GM18505 (cell line): ENCODE results near the gene DNAAF2.
A peak's percentile ranks its signal among the peaks of the same experiment; 100 is the strongest.

Source experiments
- ATAC-seq: cut with Tn5 transposase; IDR thresholded peaks from one replicate; pipeline ENCODE4 v1.9.1; 2021; ENCODE audit not compliant: unreplicated experiment
- POLR2A ChIP-seq: IDR thresholded peaks from 4 replicates; pipeline ENCODE4 v1.6.1; 2011; ENCODE audit warnings: borderline replicate concordance; ENCODE audit not compliant: insufficient read depth, insufficient read length; ENCODE audit errors: extremely low read depth

The DNAAF2 gene

DNA sequence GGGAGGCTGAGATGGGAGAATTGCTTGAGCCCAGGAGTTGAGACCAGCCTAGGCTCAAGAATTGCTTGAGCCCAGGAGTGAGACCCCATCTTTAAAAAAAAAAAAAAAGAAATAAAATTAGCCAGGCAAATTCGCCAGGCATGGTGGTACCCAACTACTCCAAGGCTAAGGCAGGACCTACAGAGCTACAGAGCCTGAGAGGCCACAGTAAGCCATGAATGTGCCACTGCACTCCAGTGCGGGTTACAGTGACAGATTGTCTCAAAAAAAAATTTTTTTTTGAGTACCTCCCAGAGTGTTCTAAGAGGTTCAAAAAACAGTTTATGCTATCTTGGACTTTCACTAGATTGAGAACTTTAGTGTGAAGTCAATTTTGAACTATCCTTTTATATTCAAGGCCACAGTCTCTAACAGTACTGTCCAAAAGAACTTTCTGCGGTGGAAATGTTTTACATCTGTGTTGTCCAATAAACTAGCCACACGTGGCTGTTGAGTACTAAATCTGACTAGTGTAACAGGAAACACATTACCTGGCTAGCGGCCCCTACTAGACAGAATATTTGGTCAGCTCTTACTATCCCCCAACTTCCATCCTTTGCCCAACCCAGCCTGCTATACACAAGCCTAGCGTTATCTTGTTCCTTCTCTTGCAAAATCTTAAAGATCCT, 17.1 kb downstream of the DNAAF2 start:
- ATAC-seq: no peak
- no peak for TF ChIP-seq POLR2A

DNA sequence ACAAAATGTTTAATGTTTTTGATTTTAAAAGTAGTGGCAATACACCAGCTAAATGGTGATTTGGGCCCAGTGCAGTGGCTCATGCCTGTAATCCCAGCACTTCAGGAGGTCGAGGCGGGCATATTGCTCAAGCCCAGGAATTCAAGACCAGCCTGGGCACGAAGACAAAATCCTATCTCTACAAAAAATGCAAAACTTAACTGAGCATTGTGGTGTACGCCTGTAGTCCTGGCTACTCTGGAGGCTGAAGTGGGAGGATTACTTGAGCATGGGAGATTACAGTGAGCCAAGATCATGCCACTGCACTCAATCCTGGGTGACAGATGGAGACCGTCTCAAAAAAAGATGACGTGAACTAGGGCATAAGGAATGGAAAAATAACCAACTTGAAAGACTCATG, 19.3 kb downstream of the DNAAF2 start:
- ATAC-seq: no peak
- TF ChIP-seq POLR2A: no peak

DNA sequence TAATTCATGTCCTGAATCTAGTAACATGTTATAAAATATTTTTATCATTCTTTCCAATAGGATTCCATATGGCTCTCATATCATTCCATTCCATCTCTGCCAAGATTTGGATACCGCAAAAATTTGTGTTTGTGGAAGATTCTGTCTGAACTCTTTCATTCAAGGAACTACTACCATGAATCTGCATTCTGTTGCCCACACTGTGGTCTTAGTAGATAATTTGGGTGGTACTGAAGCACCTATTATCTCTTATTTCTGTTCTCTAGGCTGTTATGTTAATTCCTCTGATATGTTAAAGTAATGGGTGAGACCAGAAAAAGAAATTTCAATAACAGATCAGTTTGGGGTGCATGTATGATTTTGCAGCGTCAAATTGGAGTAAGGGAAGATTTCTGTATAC, 20.8 kb downstream of the DNAAF2 start:
- no peak for ATAC-seq
- no peak for TF ChIP-seq POLR2A

DNA sequence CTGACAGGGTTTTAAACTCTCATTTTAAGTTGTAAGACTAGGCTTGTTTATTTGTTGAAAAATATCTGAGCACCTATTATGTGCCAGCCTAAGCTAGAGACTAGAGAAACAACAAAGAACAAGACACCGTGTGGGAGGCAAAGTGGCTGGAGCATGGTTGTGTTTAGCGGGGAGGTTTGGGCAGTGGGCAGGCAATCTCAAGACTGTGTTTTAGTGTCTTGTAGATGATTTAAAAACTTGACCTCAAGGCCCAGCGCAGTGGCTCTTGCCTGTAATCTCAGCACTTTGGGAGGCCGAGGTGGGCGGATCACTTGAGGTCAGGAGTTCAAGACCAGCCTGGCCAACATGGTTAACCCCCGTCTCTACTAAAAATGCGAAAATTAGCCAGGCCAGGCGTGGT, 22.4 kb downstream of the DNAAF2 start:
- TF ChIP-seq POLR2A: no peak
- ATAC-seq: no peak

DNA sequence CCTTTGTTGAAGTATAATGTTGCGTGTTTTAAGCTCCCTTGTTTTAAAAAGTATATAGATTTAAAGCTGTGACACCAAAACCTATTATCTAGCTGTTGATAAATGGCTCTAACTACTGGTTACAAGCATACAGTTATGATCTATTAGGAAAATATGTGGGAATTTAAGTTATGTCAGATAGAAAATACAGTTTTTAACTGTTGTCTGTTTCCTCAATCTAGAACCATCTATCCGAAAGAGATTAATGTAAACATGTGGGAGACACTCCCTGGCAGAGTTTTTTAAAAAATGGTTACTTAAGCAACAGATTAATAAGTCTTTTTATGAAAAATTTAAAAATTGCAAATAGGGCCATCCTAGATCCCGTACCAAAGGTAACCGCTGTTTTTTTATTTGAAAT, 22.8 kb downstream of the DNAAF2 start:
- no peak for ATAC-seq
- no peak for TF ChIP-seq POLR2A

DNA sequence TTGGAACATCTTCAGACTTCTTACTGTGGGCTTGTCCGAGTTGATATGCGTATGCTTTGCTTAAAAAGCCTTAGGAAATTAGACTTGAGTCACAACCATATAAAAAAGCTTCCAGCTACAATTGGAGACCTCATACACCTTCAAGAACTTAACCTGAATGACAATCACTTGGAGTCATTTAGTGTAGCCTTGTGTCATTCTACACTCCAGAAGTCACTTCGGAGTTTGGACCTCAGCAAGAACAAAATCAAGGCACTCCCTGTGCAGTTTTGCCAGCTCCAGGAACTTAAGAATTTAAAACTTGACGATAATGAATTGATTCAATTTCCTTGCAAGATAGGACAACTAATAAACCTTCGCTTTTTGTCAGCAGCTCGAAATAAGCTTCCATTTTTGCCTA, 27.5 kb downstream of the DNAAF2 start:
- no peak for ATAC-seq
- no peak for TF ChIP-seq POLR2A

DNA sequence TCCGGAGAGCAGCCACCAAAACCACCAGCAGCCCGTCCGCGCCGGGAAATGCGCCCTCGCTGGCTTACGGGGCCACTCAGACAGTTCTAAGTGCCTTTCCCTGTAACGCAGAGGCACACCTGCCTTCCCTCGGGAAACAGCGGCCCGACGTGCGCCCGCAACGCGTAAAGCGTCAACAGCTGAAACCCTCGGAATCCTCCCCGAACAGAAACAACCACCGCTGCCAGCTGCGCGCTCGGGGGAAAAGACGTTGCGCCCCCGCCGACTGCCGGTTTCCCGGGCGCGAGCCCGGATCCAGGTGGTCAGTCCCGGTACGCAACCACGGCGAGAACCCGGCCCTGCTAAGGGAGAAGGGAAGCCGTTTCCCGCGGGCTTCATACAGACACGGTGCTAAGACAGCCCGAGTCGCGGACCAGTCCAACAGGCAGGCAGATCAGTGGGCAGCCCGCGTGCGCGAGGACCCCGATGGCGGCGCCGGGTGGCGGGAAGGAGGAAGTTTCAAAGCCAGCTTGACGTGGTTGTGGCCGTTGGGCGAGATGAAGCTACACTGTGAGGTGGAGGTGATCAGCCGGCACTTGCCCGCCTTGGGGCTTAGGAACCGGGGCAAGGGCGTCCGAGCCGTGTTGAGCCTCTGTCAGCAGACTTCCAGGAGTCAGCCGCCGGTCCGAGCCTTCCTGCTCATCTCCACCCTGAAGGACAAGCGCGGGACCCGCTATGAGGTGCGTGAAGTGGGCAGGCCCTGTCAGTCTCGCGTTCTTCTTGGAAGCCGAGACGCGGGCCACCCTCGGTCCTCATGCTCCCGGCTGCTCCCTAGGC, 36.4 kb downstream of the DNAAF2 start, which contains the start of gene LRR1:
LRR1 (plus strand) TSS at position 456 of the 816 bp plus-strand sequence; CDS start at position 537, 81 bp downstream.
- ATAC-seq: peak; percentile 53
- TF ChIP-seq POLR2A: peak; percentile 87

DNA sequence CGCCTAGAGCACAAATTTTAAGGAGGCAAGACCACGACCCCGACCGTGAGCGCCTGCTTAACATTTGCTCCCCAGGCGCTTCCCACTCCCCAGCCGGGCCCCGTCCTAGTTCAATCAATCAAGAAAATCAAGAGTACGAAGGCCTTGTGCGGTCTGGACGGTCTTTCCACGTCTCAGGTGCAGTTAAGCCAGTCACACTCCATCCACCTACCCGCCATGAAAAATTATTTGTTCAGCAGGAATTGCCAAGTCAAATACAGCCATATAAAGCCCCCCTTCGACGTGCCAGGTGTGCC, 36.9 kb downstream of the DNAAF2 start:
- ATAC-seq: no peak
- no peak for TF ChIP-seq POLR2A

DNA sequence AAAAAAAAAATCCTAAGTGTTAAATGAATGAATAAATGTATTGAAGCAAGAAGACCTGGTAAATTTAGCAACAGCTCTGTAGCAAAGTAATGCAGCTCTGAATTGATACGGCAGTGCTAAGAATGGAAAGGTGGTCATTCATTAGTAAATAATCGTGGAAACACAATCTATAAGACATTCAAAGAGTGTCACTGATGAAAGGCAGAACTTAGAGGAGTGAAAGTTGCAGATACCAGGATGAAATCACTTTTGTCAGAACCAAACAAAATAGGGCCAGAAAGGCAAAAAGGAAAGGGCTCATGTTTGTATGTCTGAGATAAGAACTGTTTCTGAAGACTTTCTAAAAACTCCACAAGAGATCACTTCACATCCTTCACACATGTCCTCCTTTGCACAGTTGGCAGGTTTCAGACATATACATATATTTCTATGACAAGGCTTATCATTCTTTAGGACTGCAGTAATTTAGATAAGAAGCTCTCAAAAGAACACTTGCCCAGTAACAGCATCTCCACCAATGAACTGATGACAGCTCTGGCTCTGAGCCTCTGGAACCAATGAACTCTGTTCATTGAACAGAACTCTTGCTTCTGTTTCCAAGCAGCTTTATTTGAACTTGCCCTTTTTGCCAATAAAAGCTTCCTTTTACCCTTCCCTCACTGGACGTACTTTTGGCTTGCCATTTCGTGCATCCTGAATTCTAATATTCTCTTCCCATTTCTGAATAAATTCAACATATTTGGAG, 40.5 kb downstream of the DNAAF2 start:
- TF ChIP-seq POLR2A: no peak
- no peak for ATAC-seq

DNA sequence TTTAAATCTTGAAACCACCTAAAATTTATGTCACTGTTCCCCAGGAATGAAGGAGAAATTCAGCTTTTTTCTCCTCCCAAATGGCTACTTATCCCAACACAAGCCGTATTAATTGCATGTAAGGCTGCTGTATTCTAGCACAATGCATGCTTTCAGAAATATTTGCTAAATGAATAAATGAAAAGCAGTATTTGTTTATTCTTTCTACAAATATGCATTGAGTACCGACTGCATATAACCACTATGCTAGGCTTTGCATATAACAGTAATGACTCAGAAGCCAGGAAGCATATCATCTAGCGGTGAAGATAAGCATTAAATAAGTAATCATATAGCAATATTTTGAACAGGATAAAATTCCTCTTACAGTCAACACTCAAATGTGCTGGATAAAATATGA, 42.0 kb downstream of the DNAAF2 start:
- ATAC-seq: no peak
- TF ChIP-seq POLR2A: no peak

DNA sequence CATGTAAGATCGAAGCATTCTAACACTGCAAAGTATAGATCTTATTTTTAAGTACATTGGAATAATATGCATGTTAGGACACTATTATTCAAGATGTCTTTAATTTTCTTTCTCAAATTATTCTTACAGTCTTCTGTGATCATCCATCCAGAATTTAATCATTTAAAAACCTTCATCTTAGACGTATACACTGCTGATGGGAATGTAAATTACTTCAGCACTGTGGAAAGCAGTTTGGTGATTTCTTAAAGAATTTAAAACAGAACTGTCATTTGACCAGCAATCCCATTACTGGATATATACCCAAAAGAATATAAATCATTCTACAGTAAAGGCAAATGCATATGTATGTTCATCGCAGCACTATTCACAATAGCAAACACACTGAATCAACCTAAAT, 45.7 kb downstream of the DNAAF2 start:
- ATAC-seq: no peak
- no peak for TF ChIP-seq POLR2A

DNA sequence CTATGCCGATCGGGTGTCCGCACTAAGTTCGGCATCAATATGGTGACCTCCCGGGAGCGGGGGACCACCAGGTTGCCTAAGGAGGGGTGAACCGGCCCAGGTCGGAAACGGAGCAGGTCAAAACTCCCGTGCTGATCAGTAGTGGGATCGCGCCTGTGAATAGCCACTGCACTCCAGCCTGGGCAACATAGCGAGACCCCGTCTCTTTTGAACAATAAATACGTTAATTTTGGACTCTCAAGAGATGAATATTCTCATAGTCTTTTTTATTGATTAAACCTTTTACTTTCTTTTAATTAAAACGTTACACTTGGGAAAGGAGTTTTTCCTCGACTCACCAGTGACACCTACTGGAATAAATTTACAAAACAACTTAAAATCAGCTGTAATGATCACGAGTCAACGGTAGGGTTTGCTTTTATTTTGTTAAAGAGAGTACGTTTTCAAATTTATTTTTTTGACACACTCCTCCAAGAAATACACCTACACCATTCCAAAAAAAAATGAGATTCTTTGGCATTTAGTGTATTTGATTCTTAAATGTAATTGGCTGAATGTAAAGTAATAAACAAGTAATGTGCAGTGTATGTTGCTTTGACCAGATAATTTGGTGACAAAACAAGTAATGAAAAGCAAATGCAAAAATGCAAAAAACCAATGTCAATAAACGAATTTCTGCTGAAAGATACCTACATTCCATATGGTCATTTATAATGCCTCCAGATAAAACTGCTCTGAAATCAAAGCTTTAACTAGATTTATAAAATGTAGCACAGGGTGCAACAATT, 48.2 kb downstream of the DNAAF2 start:
- ATAC-seq: peak; percentile 35
- no peak for TF ChIP-seq POLR2A
